DMS 273 treated with DMSO at 0.1 percent for 48 hours (cell line): ENCODE data around the gene SORCS2.

Experiments
- DNase-seq: peaks from one replicate; lab custom pipeline; 2025; lab: John Stamatoyannopoulos, UW

Gene SORCS2

GRCh38 chr4:7270121-7270520 is 77.8 kb downstream of the SORCS2 start:
- DNase-seq = no peak

GRCh38 chr4:7272404-7272803 is 80.1 kb downstream of the SORCS2 start:
- DNase-seq = no peak

GRCh38 chr4:7273738-7274297 is 81.5 kb downstream of the SORCS2 start:
- no peak for DNase-seq

- DNase-seq = no peak
These were observed 82.7 kb downstream of the SORCS2 start for GRCh38 chr4:7275067-7275466.

- no peak for DNase-seq
These were observed 83.3 kb downstream of the SORCS2 start for GRCh38 chr4:7275490-7276154.

GRCh38 chr4:7276515-7276914 is 84.2 kb downstream of the SORCS2 start:
- no peak for DNase-seq

GRCh38 chr4:7278071-7278765 is 85.9 kb downstream of the SORCS2 start:
- no peak for DNase-seq

- no peak for DNase-seq
These were observed 86.6 kb downstream of the SORCS2 start for GRCh38 chr4:7278981-7279380.

- no peak for DNase-seq
These were observed 87.6 kb downstream of the SORCS2 start for GRCh38 chr4:7279902-7280301.

GRCh38 chr4:7280926-7281690 is 88.8 kb downstream of the SORCS2 start:
- DNase-seq = no peak

GRCh38 chr4:7281691-7282665 is 89.6 kb downstream of the SORCS2 start:
- peak; percentile 63 for DNase-seq

- DNase-seq = no peak
These were observed 90.6 kb downstream of the SORCS2 start for GRCh38 chr4:7282786-7283440.

GRCh38 chr4:7285244-7286094 is 93.1 kb downstream of the SORCS2 start:
- peak; percentile 69 for DNase-seq

- DNase-seq = no peak
These were observed 93.8 kb downstream of the SORCS2 start for GRCh38 chr4:7286170-7286569.

GRCh38 chr4:7286798-7287197 is 94.5 kb downstream of the SORCS2 start:
- no peak for DNase-seq

GRCh38 chr4:7287274-7287917 is 95.1 kb downstream of the SORCS2 start:
- no peak for DNase-seq

GRCh38 chr4:7287918-7288280 is 95.6 kb downstream of the SORCS2 start:
- DNase-seq = no peak

GRCh38 chr4:7288751-7289523 is 96.6 kb downstream of the SORCS2 start:
- DNase-seq = no peak

GRCh38 chr4:7289589-7289988 is 97.3 kb downstream of the SORCS2 start:
- DNase-seq = no peak
